GM23248 (cell line): ENCODE measurements around the gene SPINK4. TPM values are rescaled to one million over a fixed set of nuclear protein-coding genes. Genes with fewer than 3 reads are reported as not detected.

Source experiments
- DNase-seq: peaks from one replicate; pipeline ENCODE4 v3.0.0-alpha.2; 2015
- H2AFZ ChIP-seq: fragments of 200-600 bp; sonication (generic); 2 replicates; pipeline ENCODE4 v1.6.1; 2016; ENCODE audit warnings: antibody characterized with exemption
- H3F3A ChIP-seq: fragments of 200-600 bp; sonication (generic); 2 replicates; pipeline ENCODE4 v1.6.1; 2016; ENCODE audit warnings: mild to moderate bottlenecking, antibody characterized with exemption, mixed run types; ENCODE audit not compliant: insufficient read depth
- H3K27ac ChIP-seq: fragments of 200-600 bp; sonication (generic); 2 replicates; pipeline ENCODE4 v1.5.1; 2016; ENCODE audit warnings: mild to moderate bottlenecking
- H3K27me3 ChIP-seq: fragments of 200-600 bp; sonication (generic); replicated peaks from 2 replicates; pipeline ENCODE4 v1.6.1; 2016; ENCODE audit warnings: mild to moderate bottlenecking; ENCODE audit not compliant: insufficient read depth
- H3K36me3 ChIP-seq: fragments of 200-600 bp; sonication (generic); 2 replicates; pipeline ENCODE4 v1.6.1; 2016; ENCODE audit warnings: low read depth, mild to moderate bottlenecking
- H3K4me1 ChIP-seq: fragments of 200-600 bp; sonication (generic); 2 replicates; pipeline ENCODE4 v1.6.1; 2016; ENCODE audit warnings: mild to moderate bottlenecking; ENCODE audit not compliant: insufficient read depth
- H3K4me2 ChIP-seq: fragments of 200-600 bp; sonication (generic); one replicate; pipeline ENCODE4 v1.6.1; 2016; ENCODE audit warnings: mild to moderate bottlenecking; ENCODE audit not compliant: unreplicated experiment
- H3K4me3 ChIP-seq: fragments of 200-600 bp; sonication (generic); 2 replicates; pipeline ENCODE4 v1.5.1; 2016; ENCODE audit warnings: mild to moderate bottlenecking
- H3K79me2 ChIP-seq: fragments of 200-600 bp; sonication (generic); 2 replicates; pipeline ENCODE4 v1.6.1; 2016; ENCODE audit warnings: mild to moderate bottlenecking; ENCODE audit not compliant: insufficient read depth
- H3K9ac ChIP-seq: fragments of 200-600 bp; sonication (generic); 2 replicates; pipeline ENCODE4 v1.6.1; 2016; ENCODE audit warnings: mild to moderate bottlenecking
- H3K9me2 ChIP-seq: fragments of 200-600 bp; sonication (generic); 2 replicates; pipeline ENCODE4 v1.6.1; 2016; ENCODE audit warnings: mixed run types, mild to moderate bottlenecking, moderate library complexity; ENCODE audit not compliant: insufficient read depth
- H3K9me3 ChIP-seq: fragments of 200-600 bp; sonication (generic); one replicate; pipeline ENCODE4 v1.6.1; 2017; ENCODE audit warnings: low read depth
- H4K20me1 ChIP-seq: fragments of 200-600 bp; sonication (generic); 2 replicates; pipeline ENCODE4 v1.6.0; 2016; ENCODE audit not compliant: insufficient read depth
- EZH2 ChIP-seq: fragments of 200-600 bp; sonication (generic); IDR thresholded peaks from 2 replicates; pipeline ENCODE4 v1.6.1; 2018; ENCODE audit warnings: antibody characterized with exemption, mild to moderate bottlenecking; ENCODE audit not compliant: insufficient read depth, poor library complexity, severe bottlenecking
- EZH2phosphoT487 ChIP-seq: fragments of 200-600 bp; sonication (generic); IDR thresholded peaks from 2 replicates; pipeline ENCODE4 v1.6.1; 2018; ENCODE audit warnings: antibody characterized with exemption, moderate library complexity, mild to moderate bottlenecking, low read depth; ENCODE audit not compliant: insufficient read depth
- WGBS, 2 experiments: methylation state at CpG; one replicate each; pipeline ENCODE4 v1.1.6; 2015 to 2017; ENCODE audit warnings: low lambda C conversion rate in 2 of 2, low coverage in 1 of 2; ENCODE audit errors: missing lambda C conversion rate in 2 of 2; 5-methylcytosine and 5-hydroxymethylcytosine counted together
- in situ Hi-C: fragments of 300-500 bp; cut with MboI; formaldehyde crosslinking; loops from 2 replicates; pipeline ENCODE4 v1.15.0; 2020
- polyA plus RNA-seq: library from polyadenylated mRNA; unstranded; fragments of >200 nt; fragmentation: Nextera tagmentation; extraction: Ambion mirVana; gene quantifications from 2 replicates; pipeline ENCODE4 v1.2.1, GENCODE V29; 2016
- total RNA-seq: library from RNA; depleted of rRNA; stranded (reverse); fragments of >200 nt; shearing (Covaris generic); gene quantifications from 2 replicates; pipeline ENCODE4 v1.2.3, GENCODE V29; 2014

SPINK4 gene
- total and polyA plus RNA-seq, 2 experiments from 2014 or later: not detected

DNA sequence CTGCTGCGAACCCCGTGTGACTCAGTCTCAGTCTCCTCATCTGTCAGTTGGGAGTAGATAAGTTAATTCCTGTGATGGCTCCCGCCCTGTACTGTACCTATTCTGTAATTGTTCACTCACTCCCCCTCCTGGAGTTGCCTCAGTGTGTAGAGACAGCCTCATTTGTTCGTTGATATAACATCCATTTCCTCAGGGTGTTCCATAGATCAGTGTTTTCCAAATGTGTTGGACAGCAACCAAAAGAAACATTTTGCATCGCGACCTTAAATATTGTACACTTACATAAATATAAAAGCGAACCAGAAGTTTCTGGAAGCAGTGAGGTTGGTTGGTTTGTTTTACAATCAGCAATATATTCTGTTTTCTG lies 51.0 kb downstream of the SPINK4 start:
- Histone ChIP-seq H2AFZ (no peak overlapping the region), H3K9me2 (no peaks in the 10 kb centered on the region), H3K4me1 (0 out of 2 replicates have a peak, but pooled peaks cover 22% of the 10 kb centered on the region), H3F3A (peaks cover 18% of the 10 kb centered on the region), H3K79me2 (peaks cover 52% of the 10 kb centered on the region), H3K36me3 (peaks cover 11% of the 10 kb centered on the region; the same call in 1 of the 2 replicates), H4K20me1 (no peaks in the 10 kb centered on the region), H3K27ac (peak overlapping the region; percentile 100), H3K4me2 (peak overlapping the region; percentile 91), H3K9me3 (no peaks in the 10 kb centered on the region), H3K27me3 (no peaks in the 10 kb centered on the region), H3K4me3 (peak overlapping the region; percentile 86), H3K9ac (peak overlapping the region; percentile 99)
- no peak for DNase-seq
- in situ Hi-C loops: no loop called here
- no peak for TF ChIP-seq EZH2
- TF ChIP-seq EZH2phosphoT487: no peak
- WGBS, 2 experiments: 21 to 22% methylated on average over 7 of the region's 7 CpGs

DNA sequence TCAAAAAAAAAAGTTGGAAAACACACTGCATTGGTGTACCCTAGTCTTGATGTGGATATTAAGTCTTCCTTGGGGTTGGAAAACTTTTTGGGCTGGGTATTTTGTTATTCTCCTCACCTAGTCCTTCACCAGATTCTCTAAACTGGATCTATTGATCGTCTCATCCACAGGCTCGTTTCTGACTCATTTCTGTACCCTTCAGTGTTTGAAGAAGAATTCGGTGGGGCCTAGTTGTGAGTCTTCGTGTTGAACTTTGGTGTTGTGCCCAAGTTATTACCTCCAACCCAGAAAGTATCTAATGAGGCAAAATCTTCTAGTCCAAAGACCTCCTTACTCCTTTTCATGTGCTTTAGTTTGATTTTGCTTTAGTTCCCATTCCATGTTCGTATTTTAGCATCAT lies 51.9 kb downstream of the SPINK4 start:
- Histone ChIP-seq H3K9me2 (no peaks in the 10 kb centered on the region), H3K4me1 (0 out of 2 replicates have a peak, but pooled peaks cover 25% of the 10 kb centered on the region), H3K4me3 (no peak overlapping the region), H4K20me1 (no peaks in the 10 kb centered on the region), H3K4me2 (no peak overlapping the region), H3K79me2 (peaks cover 60% of the 10 kb centered on the region), H3K9ac (no peak overlapping the region), H3K9me3 (no peaks in the 10 kb centered on the region), H3K27ac (peak overlapping the region; percentile 100), H2AFZ (no peak overlapping the region), H3F3A (peaks cover 9% of the 10 kb centered on the region), H3K27me3 (no peaks in the 10 kb centered on the region), H3K36me3 (peaks cover 17% of the 10 kb centered on the region; the same call in 1 of the 2 replicates)
- no peak for DNase-seq
- WGBS, 2 experiments: 83% methylated on average over 5 of the region's 5 CpGs
- TF ChIP-seq EZH2phosphoT487: no peak
- TF ChIP-seq EZH2: no peak
- in situ Hi-C loops: no loop called here

DNA sequence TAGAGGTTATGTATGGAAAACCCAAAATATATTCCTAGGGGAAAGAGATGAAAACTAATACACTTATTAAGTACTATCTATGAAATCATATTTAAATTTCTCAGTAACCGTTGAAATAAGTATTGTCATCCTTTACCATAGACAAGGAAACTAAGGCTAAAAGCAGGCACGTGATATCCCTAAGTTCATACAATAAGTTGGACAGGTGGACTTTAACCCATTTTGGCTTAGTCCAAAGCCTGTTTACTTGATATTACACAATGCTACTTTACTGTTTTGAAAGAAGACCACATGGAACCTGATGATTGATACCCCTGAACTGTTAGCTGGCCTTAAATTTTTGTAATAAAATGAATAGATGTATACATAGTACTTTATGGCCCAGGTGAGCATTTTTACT lies 53.8 kb downstream of the SPINK4 start:
- Histone ChIP-seq H3K36me3 (peaks cover 32% of the 10 kb centered on the region; the same call in 1 of the 2 replicates), H3K27ac (no peak overlapping the region), H3K4me1 (0 out of 2 replicates have a peak, but pooled peaks cover 25% of the 10 kb centered on the region), H3K9me2 (no peaks in the 10 kb centered on the region), H3K9ac (no peak overlapping the region), H2AFZ (no peak overlapping the region), H3K4me3 (no peak overlapping the region), H3K27me3 (no peaks in the 10 kb centered on the region), H3K79me2 (peaks cover 79% of the 10 kb centered on the region), H3K4me2 (no peak overlapping the region), H3K9me3 (no peaks in the 10 kb centered on the region), H3F3A (peaks cover 10% of the 10 kb centered on the region), H4K20me1 (no peaks in the 10 kb centered on the region)
- TF ChIP-seq EZH2 (no peak), EZH2phosphoT487 (no peak)
- in situ Hi-C loops: no loop called here
- DNase-seq: no peak
- WGBS, 2 experiments: 97 to 98% methylated on average over 2 of the region's 2 CpGs

DNA sequence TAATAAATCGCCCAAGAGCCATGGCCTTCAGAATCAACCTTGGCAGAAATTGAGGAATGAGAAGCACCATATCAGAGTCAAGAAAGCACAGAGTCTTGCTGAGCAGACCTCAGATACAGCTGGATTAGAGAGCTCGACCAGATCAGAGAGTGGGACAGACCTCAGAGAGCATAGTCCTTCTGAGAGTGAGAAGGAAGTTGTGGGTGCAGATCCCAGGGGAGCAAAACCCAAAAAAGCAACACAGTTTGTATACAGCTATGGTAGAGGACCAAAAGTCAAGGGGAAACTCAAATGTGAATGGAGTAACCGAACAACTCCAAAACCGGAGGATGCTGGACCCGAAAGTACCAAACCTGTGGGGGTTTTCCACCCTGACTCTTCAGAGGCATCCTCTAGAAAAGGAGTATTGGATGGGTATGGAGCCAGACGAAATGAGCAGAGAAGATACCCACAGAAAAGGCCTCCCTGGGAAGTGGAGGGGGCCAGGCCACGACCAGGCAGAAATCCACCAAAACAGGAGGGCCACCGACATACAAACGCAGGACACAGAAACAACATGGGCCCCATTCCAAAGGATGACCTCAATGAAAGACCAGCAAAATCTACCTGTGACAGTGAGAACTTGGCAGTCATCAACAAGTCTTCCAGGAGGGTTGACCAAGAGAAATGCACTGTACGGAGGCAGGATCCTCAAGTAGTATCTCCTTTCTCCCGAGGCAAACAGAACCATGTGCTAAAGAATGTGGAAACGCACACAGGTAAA lies 54.9 kb downstream of the SPINK4 start:
- 92 to 95% methylated on average over 12 of the region's 12 CpGs for WGBS, 2 experiments

More for the DNA sequence above, 54.9 kb downstream of the SPINK4 start:
- no peaks in the 10 kb centered on the region for H3K9me2 ChIP-seq
- no peak overlapping the region for H3K4me3 ChIP-seq
- no peak overlapping the region for H2AFZ ChIP-seq
- in situ Hi-C loops: no loop called here
- H3K4me1 ChIP-seq: 0 out of 2 replicates have a peak, but pooled peaks cover 25% of the 10 kb centered on the region
- no peaks in the 10 kb centered on the region for H4K20me1 ChIP-seq
- no peaks in the 10 kb centered on the region for H3K9me3 ChIP-seq
- no peak overlapping the region for H3K27ac ChIP-seq
- H3F3A ChIP-seq: peaks cover 10% of the 10 kb centered on the region
- H3K36me3 ChIP-seq: peaks cover 42% of the 10 kb centered on the region; the same call in 1 of the 2 replicates
- no peak overlapping the region for H3K9ac ChIP-seq
- no peak for TF ChIP-seq EZH2
- TF ChIP-seq EZH2phosphoT487: no peak
- H3K79me2 ChIP-seq: peaks cover 90% of the 10 kb centered on the region
- no peak overlapping the region for H3K4me2 ChIP-seq
- H3K27me3 ChIP-seq: no peaks in the 10 kb centered on the region
- DNase-seq: no peak
